ENCODE results near the gene CTSC.
"Not testable (repeated sequence)": the region's sequence is repeated elsewhere in the genome, so short reads cannot be mapped to it uniquely, and the experiment has no call there.

The CTSC gene

GRCh38 chr11:88348870-88349269 lies 11.3 kb upstream of the CTSC start:
- DNase-seq, result no peak

GRCh38 chr11:88345949-88346348 lies 8.4 kb upstream of the CTSC start:
- DNase-seq, result no peak

- DNase-seq, result no peak
Observed at GRCh38 chr11:88345408-88345807, 7.9 kb upstream of the CTSC start.

GRCh38 chr11:88344869-88345268 lies 7.3 kb upstream of the CTSC start:
- no peak for DNase-seq

GRCh38 chr11:88341522-88342251 lies 4.2 kb upstream of the CTSC start:
- no peak for DNase-seq

GRCh38 chr11:88340366-88340935 lies 2.9 kb upstream of the CTSC start:
- DNase-seq, result no peak

GRCh38 chr11:88337987-88338668 lies 592 bp upstream of the CTSC start:
- peak; percentile 33 for DNase-seq

- DNase-seq, result no peak
Observed at GRCh38 chr11:88335284-88335683, 2.3 kb downstream of the CTSC start.

GRCh38 chr11:88333862-88334261 lies 3.7 kb downstream of the CTSC start:
- DNase-seq, result no peak

GRCh38 chr11:88332851-88333250 lies 4.7 kb downstream of the CTSC start:
- DNase-seq, result no peak

- no peak for DNase-seq
Observed at GRCh38 chr11:88330826-88331428, 6.6 kb downstream of the CTSC start.

GRCh38 chr11:88329563-88330250 lies 7.8 kb downstream of the CTSC start:
- DNase-seq, result no peak

GRCh38 chr11:88327462-88328143 lies 9.9 kb downstream of the CTSC start:
- DNase-seq, result no peak

- DNase-seq, result no peak
Observed at GRCh38 chr11:88327061-88327460, 10.5 kb downstream of the CTSC start.

GRCh38 chr11:88326099-88326498 lies 11.4 kb downstream of the CTSC start:
- DNase-seq, result no peak

- no peak for DNase-seq
Observed at GRCh38 chr11:88324562-88325345, 12.8 kb downstream of the CTSC start.

GRCh38 chr11:88322881-88323280 lies 14.7 kb downstream of the CTSC start:
- DNase-seq, result not testable (repeated sequence)

GRCh38 chr11:88321412-88321811 lies 16.1 kb downstream of the CTSC start:
- DNase-seq, result not testable (repeated sequence)

- no peak for DNase-seq
Observed at GRCh38 chr11:88320149-88320559, 17.4 kb downstream of the CTSC start.

GRCh38 chr11:88318017-88318416 lies 19.5 kb downstream of the CTSC start:
- no peak for DNase-seq

- DNase-seq, result no peak
Observed at GRCh38 chr11:88317536-88317935, 20.0 kb downstream of the CTSC start.

- no peak for DNase-seq
Observed at GRCh38 chr11:88315981-88316441, 21.5 kb downstream of the CTSC start.

All from effector CD4-positive, alpha-beta T cell (primary cell).